DMS 273 (cell line): ENCODE measurements around the gene EDN2.

ENCODE experiments used
- DNase-seq: peaks from one replicate; lab custom pipeline; 2025; ENCODE audit not compliant: unreplicated experiment; lab: John Stamatoyannopoulos, UW

Gene EDN2

GRCh38 chr1:41444246-41444645 lies 40.2 kb downstream of the EDN2 start:
- DNase-seq, result peak; percentile 95

DNA sequence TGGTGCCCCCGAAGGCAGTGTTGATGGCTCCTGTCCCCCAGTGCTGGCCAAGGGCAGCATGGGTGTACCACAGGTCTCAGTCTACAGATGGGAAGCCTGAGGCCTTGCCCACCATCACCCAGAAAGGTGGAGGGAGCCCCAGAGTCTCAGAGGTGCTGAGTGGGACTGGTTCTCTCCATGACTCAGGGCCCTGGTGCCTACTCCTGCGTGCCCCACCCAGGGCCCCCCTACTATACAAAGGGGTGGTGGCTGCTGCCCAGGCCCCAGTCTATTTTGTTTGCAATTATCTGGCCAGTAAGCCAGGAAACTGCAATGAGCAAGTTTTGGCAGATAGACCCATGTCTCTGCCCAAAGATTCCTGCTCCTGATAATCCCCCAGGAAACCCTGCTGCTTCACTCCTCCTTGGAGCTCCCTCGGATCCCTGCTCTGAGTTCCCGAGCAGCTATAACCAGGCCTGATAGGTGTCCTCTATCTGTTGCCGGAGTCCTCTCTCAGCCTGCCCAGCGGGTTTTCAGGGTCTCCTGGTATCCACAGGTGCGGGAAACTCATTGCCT lies 41.7 kb downstream of the EDN2 start:
- peak; percentile 99 for DNase-seq

GRCh38 chr1:41440321-41441085 lies 44.0 kb downstream of the EDN2 start:
- peak; percentile 100 for DNase-seq

DNA sequence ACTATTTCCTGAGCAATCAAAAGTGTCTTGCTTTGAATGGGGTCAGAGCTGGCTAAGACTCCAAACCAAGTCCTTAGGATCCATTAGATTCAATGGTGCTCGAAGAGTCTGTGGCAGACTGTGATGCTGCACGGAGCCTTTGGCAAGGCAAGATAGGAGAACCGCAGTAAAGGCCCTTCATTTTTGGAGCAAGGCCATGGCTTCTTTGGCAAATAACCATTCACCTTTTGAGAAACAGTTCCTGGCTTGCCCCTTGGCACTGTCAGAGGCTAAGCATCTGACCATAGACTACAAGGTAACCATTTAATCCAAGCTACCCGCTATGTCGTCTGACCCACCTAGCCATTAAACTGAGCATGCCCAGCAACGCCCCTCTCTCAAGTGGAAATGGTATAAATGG lies 45.2 kb downstream of the EDN2 start:
- DNase-seq, result no peak

DNA sequence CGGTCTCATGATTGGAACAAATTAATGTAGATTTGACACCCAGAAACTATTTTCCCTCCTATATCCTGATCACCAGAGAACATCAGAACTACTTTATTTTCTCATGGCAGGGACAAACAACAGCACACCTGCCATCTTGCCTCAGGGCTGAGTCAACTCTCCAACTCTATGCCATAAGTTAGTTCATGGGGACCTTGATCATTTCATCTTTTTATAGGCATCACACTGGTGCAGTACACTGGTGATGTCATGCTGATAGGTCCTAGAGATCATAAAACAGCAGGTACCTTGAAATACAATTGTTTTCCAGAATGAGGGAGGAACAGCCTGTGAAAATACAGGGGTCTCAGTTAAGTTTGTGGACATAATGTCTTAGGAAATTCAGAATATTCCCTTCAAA lies 45.8 kb downstream of the EDN2 start:
- no peak for DNase-seq

GRCh38 chr1:41437011-41437355 lies 47.5 kb downstream of the EDN2 start:
- DNase-seq, result no peak

DNA sequence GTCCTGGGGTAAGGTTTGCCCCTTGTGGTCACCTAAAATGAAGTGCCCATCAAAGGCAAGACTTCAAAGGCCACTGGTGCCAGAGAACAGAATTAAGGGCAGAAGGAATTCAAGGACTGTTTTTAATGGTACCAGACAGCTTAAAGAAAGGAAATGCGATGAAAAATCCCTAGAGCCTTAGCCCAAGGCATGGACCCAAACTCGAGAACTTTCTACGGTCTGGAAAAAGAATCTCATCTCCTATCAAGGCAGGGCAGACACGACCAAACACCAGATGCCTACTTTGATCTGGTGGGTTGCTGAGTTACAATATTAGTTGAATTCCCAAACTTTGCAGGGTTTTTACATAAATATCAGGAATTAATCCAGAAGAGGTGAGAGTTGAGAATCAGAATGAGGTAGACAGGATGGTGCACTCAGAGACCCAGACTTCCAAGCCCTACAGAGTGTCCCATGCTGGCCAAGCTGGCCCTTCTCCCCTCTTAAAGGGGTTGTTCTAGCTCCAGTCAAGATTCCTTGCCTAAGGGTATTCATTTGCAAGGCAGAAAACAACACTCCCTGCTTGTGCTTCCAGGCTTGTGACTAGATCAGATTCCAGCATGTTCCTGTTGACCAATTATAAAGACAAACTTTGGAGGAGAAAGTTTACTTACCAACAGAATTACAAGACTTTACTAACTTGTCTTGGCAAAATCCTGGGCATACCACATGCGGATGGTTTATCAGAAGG lies 48.0 kb downstream of the EDN2 start:
- DNase-seq, result no peak

- DNase-seq, result no peak
Measured at GRCh38 chr1:41435570-41436178, 48.8 kb downstream of the EDN2 start.

- DNase-seq, result no peak
Measured at GRCh38 chr1:41434748-41435449, 49.6 kb downstream of the EDN2 start.

GRCh38 chr1:41434306-41434705 lies 50.2 kb downstream of the EDN2 start:
- DNase-seq, result no peak

DNA sequence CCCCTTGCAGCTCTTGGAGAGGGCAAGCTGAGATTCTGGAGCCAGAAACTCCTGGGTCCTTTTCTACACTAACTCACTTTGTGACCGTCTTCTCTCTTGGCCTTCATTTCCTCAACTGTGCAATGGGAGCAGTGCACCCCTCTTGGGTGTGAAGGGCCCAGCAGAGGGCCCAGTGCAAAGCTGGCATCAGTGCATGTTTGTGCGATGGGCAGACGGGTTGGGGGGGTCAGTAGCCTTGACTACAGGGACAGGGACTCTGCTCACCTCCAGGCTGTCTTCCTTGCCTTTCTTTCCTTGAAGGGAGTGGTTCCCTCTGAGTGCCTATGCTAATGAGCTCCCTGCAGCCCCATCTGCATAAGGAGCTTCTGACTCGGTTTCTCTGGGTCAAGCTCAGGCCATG lies 51.0 kb downstream of the EDN2 start:
- DNase-seq, result no peak

GRCh38 chr1:41432481-41433280 lies 51.8 kb downstream of the EDN2 start:
- peak; percentile 100 for DNase-seq

DNA sequence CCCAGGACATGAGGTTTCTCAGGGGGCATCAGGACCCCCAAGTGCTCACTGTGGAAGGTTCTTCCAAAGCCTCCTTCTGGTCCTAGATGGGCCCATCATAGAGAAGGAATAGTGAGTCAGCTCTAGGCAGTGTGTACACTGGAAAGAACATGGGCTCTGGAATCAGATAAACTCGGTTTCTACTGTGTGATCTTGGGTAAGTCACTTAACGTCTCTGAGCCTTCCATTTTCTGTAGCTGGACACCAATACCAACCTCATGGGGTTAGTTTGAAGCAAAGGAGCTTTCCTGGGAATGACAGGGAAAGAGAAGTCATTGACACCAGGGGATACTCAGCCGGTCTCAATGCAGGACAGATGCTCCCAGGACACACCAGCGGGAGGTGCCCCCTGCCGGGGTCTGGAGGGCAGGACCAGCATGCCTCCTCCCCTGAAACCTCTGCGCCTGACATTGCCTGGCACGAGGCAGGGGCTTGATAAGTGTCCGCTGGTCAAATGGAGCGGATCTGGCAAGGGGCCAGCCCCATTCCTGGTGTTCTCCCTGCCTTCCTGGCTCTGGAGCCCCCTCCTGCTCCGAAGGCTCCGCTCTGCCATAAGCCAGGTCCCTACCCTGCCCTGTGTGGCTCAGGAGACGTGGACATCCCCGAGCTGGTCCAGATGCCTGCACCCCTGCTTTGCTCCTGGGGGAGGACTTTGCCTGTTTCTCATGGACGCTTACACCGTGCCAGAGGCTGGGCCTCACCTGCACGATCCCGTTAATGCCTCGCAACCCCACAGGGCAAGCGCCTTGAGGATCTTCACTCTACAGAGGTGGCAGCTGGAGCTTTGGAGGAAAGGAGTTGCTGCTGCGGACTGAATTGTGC lies 52.8 kb downstream of the EDN2 start:
- peak; percentile 98 for DNase-seq

DNA sequence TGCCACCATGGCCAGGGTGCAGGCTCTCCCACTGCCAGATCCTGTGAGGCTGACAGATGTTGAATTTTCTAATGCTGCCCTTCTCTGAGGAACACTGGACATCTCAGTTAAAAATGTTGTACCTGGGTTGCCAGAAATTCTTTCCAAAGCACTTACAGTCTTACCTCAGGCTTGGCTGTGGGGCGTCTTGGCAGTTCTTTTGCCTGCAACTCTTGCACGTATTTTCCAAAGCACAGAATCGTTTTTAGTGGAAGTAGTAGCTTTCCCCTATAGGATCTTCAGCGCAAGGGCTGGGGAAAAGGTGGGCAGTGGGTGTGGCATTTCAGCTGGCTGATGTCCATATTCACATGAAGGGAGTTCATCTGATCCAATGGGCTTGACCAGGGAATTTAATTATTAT lies 53.9 kb downstream of the EDN2 start:
- DNase-seq, result no peak

DNA sequence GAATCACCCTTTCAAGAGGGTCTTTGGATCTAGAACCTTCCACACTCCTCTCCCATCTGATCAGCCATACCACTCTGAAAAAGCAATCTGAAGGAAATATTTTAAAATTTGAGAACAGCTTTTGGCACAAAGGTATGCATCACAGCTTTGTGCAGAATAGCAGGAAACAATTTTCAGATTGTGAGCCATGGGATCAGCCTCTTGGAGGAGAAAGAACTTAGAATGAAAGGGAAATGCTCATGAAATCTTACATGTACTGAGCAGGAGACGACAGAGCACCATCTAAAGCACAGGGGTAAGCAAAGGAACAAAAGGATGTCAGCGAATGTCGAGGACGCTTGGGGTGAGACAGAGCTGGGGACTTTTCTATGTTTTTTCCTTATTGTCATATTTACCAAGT lies 54.4 kb downstream of the EDN2 start:
- DNase-seq, result no peak

DNA sequence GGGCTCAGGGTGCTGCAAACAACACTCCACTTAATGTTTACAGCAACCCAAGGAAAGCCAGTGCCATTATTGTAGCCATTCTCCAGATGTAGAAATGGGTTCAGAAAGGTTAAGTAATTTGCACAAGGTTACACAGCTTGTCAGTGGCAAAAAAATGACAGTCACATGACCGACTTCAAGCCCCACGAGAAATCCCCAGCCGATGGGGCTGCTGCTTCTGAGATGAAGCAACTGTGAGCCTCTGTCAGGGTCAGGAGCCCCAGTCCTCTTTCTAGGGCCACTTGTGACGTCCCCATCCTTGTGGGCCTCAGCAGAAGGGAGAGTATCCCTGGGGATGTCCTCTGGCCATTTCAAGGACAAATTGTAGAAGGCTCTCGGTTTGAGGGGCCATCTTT lies 54.8 kb downstream of the EDN2 start:
- DNase-seq, result no peak
